ENCODE results near the gene LIG1. TPM values are rescaled to one million over a fixed set of nuclear protein-coding genes. Genes with fewer than 3 reads are reported as not detected.
"Not testable (repeated sequence)": the region's sequence is repeated elsewhere in the genome, so short reads cannot be mapped to it uniquely, and the experiment has no call there.

The LIG1 gene
- total RNA-seq, 1 experiment from 2014 or later, result 41.3 TPM

DNA sequence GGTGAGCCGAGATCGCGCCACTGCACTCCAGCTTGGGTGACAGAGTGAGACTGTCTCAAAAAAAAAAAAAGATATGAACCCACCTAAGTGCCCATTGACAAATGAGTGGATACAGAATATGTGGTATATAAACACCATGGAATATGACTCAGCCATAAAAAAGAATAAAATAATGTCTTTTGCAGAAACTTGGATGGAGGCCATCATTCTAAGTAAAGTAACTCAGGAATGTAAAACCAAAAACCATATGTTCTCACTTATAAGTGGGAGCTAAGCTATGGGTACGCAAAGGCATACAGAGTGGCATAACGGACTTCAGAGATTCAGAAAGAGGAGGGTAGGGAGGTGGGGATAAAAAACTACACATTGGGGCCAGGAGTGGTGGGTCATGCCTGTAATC is 89.0 kb downstream of the LIG1 start:
- ChIA-PET POLR2A (no interaction called here), CTCF (no interaction called here)
- Histone ChIP-seq H3K36me3 (ENCODE audit: control insufficient read depth, insufficient read depth, low read length) (no peaks in the 10 kb centered on the region), H3K4me1 (ENCODE audit: control insufficient read depth, insufficient read depth, low read length) (no peaks in the 10 kb centered on the region), H3K9me3 (ENCODE audit: control insufficient read depth, insufficient read depth, low read depth, low read length) (no peaks in the 10 kb centered on the region), H3K27me3 (ENCODE audit: control insufficient read depth, insufficient read depth, low read length) (no peaks in the 10 kb centered on the region), H3K27ac (ENCODE audit: low read length) (no peak overlapping the region), H3K4me3 (ENCODE audit: low read depth in 2 of 2, low read length in 2 of 2) (no peak overlapping the region)
- in situ Hi-C loops (cut with HindIII; ENCODE audit: low pct_unique_long_range_greater_than_20kb, low sequenced_read_pairs), result no loop called here
- no peak for ATAC-seq
- intact Hi-C loops (cut with micrococcal nuclease; ENCODE audit: unreplicated experiment), result no loop called here
- no TSS peak for BruUV-seq (replicated peaks)
- DNase-seq (ENCODE audit: low read depth, low spot score), result no peak
- TF ChIP-seq TCF7L2 (IDR thresholded peaks at IDR 0.05; ENCODE audit: low read depth, low read length), result no peak
- TF ChIP-seq SIN3A (IDR thresholded peaks at IDR 0.05; ENCODE audit: borderline replicate concordance, insufficient read depth, low read depth, low read length), result no peak
- TF ChIP-seq CTCF (IDR thresholded peaks at IDR 0.05), result no peak
- no peak for TF ChIP-seq POLR2AphosphoS5 (IDR thresholded peaks at IDR 0.05; ENCODE audit: low read depth, low read length)
- TF ChIP-seq REST (IDR thresholded peaks at IDR 0.05; ENCODE audit: insufficient read depth in 1 of 2, low read depth in 2 of 2, low read length in 1 of 2), result no peak

DNA sequence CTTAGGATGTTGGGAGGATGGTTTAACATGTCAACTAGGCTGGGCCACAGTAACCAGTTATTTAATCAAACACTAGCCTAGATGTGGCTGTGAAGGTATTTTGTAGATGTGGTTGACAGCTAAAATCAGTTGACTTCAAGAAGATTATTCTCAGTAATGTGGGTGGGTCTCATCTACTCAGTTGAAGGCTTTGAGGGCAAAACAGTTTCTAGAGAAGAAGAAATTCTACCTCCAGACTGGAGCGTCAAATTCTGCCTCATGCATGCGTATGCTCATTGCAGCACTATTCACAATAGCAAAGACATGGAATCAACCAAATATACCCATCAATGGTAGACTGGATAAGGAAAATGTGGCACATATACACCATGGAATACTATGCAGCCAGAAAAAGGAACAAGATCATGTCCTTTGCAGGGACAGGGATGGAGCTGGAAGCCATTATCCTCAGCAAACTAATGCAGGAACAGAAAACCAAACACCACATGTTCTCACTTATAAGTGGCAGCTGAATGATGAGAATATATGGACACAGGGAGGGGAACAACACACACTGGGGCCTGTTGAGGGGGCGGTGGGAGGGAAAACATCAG is 99.9 kb downstream of the LIG1 start:
- in situ Hi-C loops (cut with HindIII; ENCODE audit: low pct_unique_long_range_greater_than_20kb, low sequenced_read_pairs); POLR2A ChIA-PET; DNase-seq (ENCODE audit: low read depth, low spot score); H3K4me1 ChIP-seq (ENCODE audit: control insufficient read depth, insufficient read depth, low read length); H3K27ac ChIP-seq (ENCODE audit: low read length); CTCF ChIA-PET; H3K36me3 ChIP-seq (ENCODE audit: control insufficient read depth, insufficient read depth, low read length); ATAC-seq; H3K9me3 ChIP-seq (ENCODE audit: control insufficient read depth, insufficient read depth, low read depth, low read length); H3K27me3 ChIP-seq (ENCODE audit: control insufficient read depth, insufficient read depth, low read length); H3K4me3 ChIP-seq (ENCODE audit: low read depth in 2 of 2, low read length in 2 of 2); intact Hi-C loops (cut with micrococcal nuclease; ENCODE audit: unreplicated experiment); BruUV-seq (replicated peaks): not testable (repeated sequence)

GRCh38 chr19:48069435-48069834 is 100.7 kb downstream of the LIG1 start:
- Histone ChIP-seq H3K4me3 (ENCODE audit: low read depth in 2 of 2, low read length in 2 of 2) (no peak overlapping the region), H3K27me3 (ENCODE audit: control insufficient read depth, insufficient read depth, low read length) (no peaks in the 10 kb centered on the region), H3K9me3 (ENCODE audit: control insufficient read depth, insufficient read depth, low read depth, low read length) (no peaks in the 10 kb centered on the region), H3K4me1 (ENCODE audit: control insufficient read depth, insufficient read depth, low read length) (no peaks in the 10 kb centered on the region), H3K27ac (ENCODE audit: low read length) (no peak overlapping the region), H3K36me3 (ENCODE audit: control insufficient read depth, insufficient read depth, low read length) (no peaks in the 10 kb centered on the region)
- in situ Hi-C loops (cut with HindIII; ENCODE audit: low pct_unique_long_range_greater_than_20kb, low sequenced_read_pairs), result no loop called here
- intact Hi-C loops (cut with micrococcal nuclease; ENCODE audit: unreplicated experiment), result no loop called here
- BruUV-seq (replicated peaks), result no TSS peak
- TF ChIP-seq TCF7L2 (IDR thresholded peaks at IDR 0.05; ENCODE audit: low read depth, low read length) (no peak), REST (IDR thresholded peaks at IDR 0.05; ENCODE audit: insufficient read depth in 1 of 2, low read depth in 2 of 2, low read length in 1 of 2) (no peak), SIN3A (IDR thresholded peaks at IDR 0.05; ENCODE audit: borderline replicate concordance, insufficient read depth, low read depth, low read length) (no peak), CTCF (IDR thresholded peaks at IDR 0.05) (no peak), POLR2AphosphoS5 (IDR thresholded peaks at IDR 0.05; ENCODE audit: low read depth, low read length) (no peak)
- ChIA-PET POLR2A (no interaction called here), CTCF (no interaction called here)
- DNase-seq (ENCODE audit: low read depth, low spot score) (no peak), ATAC-seq (no peak)

Measured in Panc1 (cell line).